Bronchial smooth muscle cell (primary cell): ENCODE measurements around the gene OOSP3. TPM values are rescaled to one million over a fixed set of nuclear protein-coding genes. Genes with fewer than 3 reads are reported as not detected.

Experiments
- total RNA-seq: library from RNA; depleted of rRNA; stranded (reverse); fragments of >200 nt; gene quantifications from 2 replicates; pipeline ENCODE4 v1.2.1, GENCODE V29; 2014

The OOSP3 gene, protein sequence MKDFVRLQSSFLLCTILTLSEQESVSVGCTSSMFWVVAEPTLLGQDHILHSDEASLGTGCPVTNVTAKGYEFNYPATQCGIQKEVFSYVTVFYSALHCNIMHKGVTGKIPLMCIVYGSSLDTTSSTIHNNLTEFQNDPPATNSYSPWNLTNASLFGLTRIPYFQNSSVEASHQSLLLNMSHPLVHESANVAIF
- total RNA-seq = not detected in 2 replicates

DNA sequence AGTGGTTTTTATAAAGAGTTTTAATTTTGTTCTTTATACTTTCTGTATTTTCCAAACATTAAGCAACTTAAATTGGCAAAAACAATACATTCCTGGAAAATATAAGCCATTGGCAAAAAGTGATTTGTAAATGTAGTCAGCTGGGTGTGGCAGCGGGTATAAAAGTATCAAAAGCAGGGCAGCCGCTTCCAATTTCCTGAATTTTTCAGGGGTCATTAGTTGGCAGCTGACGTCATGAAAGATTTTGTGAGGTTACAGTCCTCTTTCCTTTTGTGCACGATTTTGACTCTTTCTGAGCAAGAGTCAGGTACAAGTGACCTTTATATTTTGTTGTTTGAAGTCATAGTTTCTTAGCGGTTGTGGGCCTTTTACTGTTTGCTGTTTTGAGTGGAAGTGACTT lies at the start of gene OOSP3:
Gene OOSP3, plus strand, starts transcription at position 208 of the 400 bp plus-strand sequence. Its CDS starts 27 bp downstream, at position 235.

DNA sequence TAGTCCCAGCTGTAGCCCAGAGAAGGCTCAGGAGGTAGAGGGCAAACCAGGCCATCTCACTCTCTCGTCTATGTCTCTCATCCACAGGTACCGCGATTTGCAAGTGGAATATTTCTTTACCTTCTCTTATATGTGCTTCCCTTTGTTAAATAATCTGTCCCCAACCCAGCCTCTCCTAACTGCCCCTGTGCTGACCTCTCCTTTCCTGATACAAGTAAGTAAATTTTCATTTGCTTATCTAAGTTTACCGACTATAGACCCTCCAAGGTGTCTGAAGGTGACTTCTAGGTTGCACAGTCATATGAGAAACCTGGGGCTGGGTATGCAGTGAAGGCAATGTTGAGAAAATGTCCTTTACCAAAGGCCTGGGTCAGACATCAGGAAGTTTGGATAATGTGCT lies 33.2 kb upstream of the OOSP3 start, which contains the start of gene CBLIF:
Gene CBLIF, minus strand, starts transcription at position 101 of the 400 bp plus-strand sequence. Its CDS starts 46 bp downstream, at position 55.

DNA sequence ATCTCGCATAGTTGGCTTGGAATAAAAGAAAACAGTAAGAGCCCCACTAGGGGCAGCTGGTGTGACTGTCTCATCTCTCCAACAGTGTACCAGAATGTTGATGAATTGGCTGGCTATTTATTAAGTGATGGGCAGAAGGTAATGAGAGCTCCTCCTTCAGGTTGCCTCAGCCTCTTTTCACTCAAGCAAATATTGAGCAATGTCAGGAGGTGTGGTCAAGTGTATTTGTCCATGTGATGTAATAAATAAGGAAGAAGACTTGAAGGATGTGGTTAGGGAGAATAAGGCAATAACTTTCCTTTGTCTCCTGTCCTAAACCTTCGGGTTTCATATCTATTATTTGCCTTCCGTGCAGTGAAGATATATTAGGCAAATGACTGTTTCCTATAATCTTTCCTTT lies 12.2 kb upstream of the OOSP3 start, which contains the start of gene TCN1:
Gene TCN1, minus strand, starts transcription at position 91 of the 400 bp plus-strand sequence. Its CDS starts 17 bp downstream, at position 74.

DNA sequence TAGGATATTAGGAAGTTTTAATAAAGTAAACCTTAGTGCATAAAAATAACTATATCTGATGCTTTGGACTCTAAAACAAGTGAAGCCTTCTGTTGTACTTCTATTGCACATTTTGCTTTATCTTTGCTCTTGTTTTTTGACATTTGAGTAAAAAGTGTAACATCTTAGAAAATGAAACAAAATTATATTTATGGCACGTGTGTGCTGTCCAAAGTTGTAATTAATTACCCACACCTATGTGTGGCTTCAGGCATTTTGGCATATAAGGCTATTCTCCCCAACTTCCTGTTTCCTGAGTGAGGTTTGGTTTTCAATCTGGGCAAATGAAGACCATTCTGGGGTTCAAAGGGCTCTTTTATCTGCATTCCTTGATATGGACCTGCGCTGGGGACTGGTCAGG lies 59.5 kb downstream of the OOSP3 start, which contains the start of gene OOSP1:
Gene OOSP1, plus strand, starts transcription at position 301 of the 400 bp plus-strand sequence. Its CDS starts 23 bp downstream, at position 324.

Other genes with a start within 250 kb of the OOSP3 start
- gene PATL1, start 209.7 kb upstream of the OOSP3 start, total RNA-seq = 4.2 and 4.6 TPM in 2 replicates
- gene OR10V1, start 164.9 kb upstream of the OOSP3 start, total RNA-seq = not detected in 2 replicates
- 12.8 and 19.5 TPM in 2 replicates for gene STX3, start 123.4 kb upstream of the OOSP3 start, total RNA-seq
- 40.8 and 47.0 TPM in 2 replicates for gene MRPL16, start 68.0 kb upstream of the OOSP3 start, total RNA-seq
- gene CBLIF, start 33.3 kb upstream of the OOSP3 start, total RNA-seq = not detected in 2 replicates
- not detected in 2 replicates for gene TCN1, start 12.3 kb upstream of the OOSP3 start, total RNA-seq
- gene OOSP1, start 59.6 kb downstream of the OOSP3 start, total RNA-seq = not detected in 2 replicates
- gene OOSP4A, start 85.3 kb downstream of the OOSP3 start, total RNA-seq = not detected in 2 replicates
- not detected in 2 replicates for gene OOSP4B, start 138.4 kb downstream of the OOSP3 start, total RNA-seq
- not detected in 2 replicates for gene OOSP2, start 161.6 kb downstream of the OOSP3 start, total RNA-seq
- gene MS4A3, start 177.9 kb downstream of the OOSP3 start, total RNA-seq = not detected in 2 replicates
- gene MS4A2, start 209.9 kb downstream of the OOSP3 start, total RNA-seq = not detected in 2 replicates